HL-60 (cell line): ENCODE data around the gene CORO2A.

Experiments
- GABPA ChIP-seq: IDR thresholded peaks from 2 replicates; pipeline ENCODE4 v1.6.1; 2012; ENCODE audit warnings: low read depth
- POLR2AphosphoS5 ChIP-seq: IDR thresholded peaks from 2 replicates; pipeline ENCODE4 v1.6.1; 2012; ENCODE audit warnings: low read depth
- SPI1 ChIP-seq: IDR thresholded peaks from 2 replicates; pipeline ENCODE4 v1.6.1; 2012; ENCODE audit warnings: low read depth, mild to moderate bottlenecking, borderline replicate concordance
- TF ChIP-seq, protein P1 (sequence below): IDR thresholded peaks from one replicate; pipeline ENCODE4 v1.5.1; 2011; ENCODE audit warnings: low read length, control low read depth, inconsistent platforms; ENCODE audit not compliant: insufficient read depth
- TF ChIP-seq, protein P2 (sequence below): IDR thresholded peaks from 2 replicates; pipeline ENCODE4 v1.6.1; 2012; ENCODE audit warnings: low read depth; ENCODE audit not compliant: insufficient replicate concordance

DNA sequence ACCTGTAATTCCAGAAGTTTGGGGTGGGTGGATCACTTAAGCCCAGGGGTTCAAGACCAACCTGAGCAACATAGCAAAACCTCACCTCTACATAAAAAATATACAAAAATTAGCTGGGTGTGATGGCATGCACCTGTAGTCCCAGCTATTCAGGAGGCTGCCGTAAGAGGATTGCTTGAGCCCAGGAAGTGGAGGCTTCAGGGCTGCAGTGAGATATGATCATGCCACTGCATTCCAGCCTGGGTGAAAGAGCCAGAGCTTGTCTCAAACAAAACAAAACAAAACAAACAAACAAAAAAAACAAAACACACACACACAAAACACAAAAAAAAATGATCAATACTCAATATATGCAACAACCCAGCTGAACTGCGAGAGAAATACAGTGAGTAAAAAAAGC is 44.0 kb downstream of the CORO2A start:
- TF ChIP-seq POLR2AphosphoS5, result no peak
- TF ChIP-seq, protein P1, sequence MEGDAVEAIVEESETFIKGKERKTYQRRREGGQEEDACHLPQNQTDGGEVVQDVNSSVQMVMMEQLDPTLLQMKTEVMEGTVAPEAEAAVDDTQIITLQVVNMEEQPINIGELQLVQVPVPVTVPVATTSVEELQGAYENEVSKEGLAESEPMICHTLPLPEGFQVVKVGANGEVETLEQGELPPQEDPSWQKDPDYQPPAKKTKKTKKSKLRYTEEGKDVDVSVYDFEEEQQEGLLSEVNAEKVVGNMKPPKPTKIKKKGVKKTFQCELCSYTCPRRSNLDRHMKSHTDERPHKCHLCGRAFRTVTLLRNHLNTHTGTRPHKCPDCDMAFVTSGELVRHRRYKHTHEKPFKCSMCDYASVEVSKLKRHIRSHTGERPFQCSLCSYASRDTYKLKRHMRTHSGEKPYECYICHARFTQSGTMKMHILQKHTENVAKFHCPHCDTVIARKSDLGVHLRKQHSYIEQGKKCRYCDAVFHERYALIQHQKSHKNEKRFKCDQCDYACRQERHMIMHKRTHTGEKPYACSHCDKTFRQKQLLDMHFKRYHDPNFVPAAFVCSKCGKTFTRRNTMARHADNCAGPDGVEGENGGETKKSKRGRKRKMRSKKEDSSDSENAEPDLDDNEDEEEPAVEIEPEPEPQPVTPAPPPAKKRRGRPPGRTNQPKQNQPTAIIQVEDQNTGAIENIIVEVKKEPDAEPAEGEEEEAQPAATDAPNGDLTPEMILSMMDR, result no peak
- no peak for TF ChIP-seq SPI1
- no peak for TF ChIP-seq GABPA
- TF ChIP-seq, protein P2, sequence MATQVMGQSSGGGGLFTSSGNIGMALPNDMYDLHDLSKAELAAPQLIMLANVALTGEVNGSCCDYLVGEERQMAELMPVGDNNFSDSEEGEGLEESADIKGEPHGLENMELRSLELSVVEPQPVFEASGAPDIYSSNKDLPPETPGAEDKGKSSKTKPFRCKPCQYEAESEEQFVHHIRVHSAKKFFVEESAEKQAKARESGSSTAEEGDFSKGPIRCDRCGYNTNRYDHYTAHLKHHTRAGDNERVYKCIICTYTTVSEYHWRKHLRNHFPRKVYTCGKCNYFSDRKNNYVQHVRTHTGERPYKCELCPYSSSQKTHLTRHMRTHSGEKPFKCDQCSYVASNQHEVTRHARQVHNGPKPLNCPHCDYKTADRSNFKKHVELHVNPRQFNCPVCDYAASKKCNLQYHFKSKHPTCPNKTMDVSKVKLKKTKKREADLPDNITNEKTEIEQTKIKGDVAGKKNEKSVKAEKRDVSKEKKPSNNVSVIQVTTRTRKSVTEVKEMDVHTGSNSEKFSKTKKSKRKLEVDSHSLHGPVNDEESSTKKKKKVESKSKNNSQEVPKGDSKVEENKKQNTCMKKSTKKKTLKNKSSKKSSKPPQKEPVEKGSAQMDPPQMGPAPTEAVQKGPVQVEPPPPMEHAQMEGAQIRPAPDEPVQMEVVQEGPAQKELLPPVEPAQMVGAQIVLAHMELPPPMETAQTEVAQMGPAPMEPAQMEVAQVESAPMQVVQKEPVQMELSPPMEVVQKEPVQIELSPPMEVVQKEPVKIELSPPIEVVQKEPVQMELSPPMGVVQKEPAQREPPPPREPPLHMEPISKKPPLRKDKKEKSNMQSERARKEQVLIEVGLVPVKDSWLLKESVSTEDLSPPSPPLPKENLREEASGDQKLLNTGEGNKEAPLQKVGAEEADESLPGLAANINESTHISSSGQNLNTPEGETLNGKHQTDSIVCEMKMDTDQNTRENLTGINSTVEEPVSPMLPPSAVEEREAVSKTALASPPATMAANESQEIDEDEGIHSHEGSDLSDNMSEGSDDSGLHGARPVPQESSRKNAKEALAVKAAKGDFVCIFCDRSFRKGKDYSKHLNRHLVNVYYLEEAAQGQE, result no peak
